ENCODE data around the gene GDPD2.
"Not testable (repeated sequence)": the region's sequence is repeated elsewhere in the genome, so short reads cannot be mapped to it uniquely, and the experiment has no call there.

Gene GDPD2, protein sequence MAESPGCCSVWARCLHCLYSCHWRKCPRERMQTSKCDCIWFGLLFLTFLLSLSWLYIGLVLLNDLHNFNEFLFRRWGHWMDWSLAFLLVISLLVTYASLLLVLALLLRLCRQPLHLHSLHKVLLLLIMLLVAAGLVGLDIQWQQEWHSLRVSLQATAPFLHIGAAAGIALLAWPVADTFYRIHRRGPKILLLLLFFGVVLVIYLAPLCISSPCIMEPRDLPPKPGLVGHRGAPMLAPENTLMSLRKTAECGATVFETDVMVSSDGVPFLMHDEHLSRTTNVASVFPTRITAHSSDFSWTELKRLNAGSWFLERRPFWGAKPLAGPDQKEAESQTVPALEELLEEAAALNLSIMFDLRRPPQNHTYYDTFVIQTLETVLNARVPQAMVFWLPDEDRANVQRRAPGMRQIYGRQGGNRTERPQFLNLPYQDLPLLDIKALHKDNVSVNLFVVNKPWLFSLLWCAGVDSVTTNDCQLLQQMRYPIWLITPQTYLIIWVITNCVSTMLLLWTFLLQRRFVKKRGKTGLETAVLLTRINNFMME

DNA sequence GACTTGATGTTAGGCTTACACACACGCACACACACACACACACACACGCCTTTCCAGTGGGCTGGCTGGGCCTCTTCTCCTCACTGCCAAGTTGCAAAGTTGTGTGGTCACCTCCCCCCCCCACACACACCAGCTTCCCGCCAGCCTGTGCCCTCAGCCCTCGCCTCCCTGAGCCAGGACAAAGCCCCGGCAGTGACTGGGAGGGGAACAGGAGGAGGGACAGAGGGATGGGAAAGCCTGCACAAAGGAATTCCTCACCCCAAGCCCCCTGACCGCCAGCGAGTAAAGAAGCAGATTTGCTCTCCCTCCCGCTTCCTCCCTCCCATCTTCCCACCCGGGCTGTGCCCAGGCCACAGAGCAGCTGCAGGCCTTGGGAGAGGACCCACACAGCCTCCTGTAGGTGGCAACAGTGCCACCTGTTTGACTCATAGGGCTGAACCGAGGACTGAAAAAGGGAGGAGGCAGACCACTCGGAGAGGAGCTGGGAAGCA lies at the start of gene GDPD2:
Gene GDPD2, plus strand, starts transcription at position 464 of the 491 bp plus-strand sequence. CDS start 1,671 bp downstream, outside the sequence.
- no peak for DNase-seq (ENCODE audit: low spot score)

DNA sequence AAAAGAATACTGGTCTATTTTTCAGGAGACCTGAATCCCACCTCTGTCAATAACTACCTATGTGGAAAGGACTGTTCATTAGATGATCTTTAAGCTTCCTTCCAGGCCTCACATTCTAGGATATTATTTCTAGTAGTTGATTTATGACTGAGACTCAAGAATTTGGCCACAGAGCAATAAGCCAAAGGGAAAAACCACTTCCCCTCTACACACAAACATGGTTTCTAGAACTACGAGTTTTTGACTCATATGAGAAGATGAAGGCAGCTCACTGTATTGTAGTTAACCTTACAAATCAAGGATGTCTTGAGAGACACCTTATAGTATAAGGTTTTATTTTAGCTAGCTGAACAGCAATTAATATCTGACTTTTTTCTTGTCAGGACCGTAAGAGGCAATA lies 36.9 kb upstream of the GDPD2 start:
- no peak for DNase-seq (ENCODE audit: low spot score)

DNA sequence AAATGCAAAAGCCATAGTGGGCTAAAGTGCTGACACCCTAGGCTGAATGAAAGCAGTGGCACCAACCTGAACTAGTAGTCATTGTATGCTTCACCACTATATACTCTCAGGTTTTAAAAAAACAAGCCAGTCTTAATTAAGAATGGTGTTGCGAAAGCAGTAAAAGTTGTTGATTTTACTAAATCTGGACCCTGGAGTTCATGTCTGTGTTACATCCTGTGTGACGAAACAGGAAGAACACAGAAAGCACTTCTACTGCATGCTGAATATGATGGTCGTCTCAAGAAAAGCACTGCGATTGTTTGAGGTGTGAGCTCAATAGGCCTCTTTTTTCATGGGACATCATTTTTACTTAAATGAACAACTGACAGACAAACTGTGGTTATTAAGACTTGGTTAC lies 24.2 kb upstream of the GDPD2 start:
- DNase-seq (ENCODE audit: low spot score), result peak; percentile 1

DNA sequence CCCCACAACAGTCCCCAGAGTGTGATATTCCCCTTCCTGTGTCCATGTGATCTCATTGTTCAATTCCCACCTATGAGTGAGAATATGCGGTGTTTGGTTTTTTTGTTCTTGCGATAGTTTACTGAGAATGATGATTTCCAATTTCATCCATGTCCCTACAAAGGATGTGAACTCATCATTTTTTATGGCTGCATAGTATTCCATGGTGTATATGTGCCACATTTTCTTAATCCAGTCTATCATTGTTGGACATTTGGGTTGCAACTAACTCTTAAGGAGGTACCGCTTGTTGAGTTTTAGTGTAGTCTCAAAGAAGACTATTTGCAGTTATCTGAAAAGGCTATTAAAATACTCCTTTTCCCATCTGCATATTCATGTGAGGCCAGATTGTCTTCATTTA lies 22.9 kb upstream of the GDPD2 start:
- not testable (repeated sequence) for DNase-seq (ENCODE audit: low spot score)

DNA sequence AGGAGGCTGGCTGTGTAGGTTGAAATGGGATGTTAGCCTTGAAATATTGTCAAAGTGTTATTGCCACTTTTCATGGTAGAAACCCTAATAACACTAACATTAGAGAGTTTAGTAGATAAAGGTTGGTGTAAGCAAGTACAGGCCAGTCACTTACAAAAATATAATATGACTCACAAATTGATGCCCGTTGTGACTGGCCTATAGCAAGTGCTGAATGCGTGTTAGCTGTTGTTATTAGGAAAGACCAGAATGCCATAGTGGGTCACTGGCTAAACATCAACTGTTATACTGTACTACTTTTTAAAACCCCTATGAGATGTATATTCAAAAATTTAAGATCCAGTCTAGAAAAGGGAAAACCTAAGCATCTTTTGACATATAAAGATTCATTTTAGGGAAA lies 20.4 kb upstream of the GDPD2 start:
- no peak for DNase-seq (ENCODE audit: low spot score)

DNA sequence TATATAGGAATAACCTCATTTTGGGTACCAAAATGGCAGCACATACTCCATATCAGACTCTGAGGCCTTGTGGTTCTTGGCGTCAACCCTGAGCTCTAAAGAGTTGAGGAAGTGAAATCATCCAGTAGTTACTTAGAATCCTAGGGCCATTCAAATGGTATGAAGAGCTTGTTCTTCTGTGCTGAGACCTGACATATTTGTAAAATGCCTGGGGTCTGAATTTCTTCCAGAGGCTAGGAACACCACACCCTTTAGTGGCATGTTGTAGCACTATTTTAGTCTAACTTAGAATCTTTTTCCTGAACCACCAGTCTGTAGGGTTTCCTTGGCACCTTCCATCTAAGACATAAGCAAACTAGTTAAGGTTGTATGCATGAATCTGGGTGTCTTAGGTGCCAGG lies 18.1 kb upstream of the GDPD2 start:
- DNase-seq (ENCODE audit: low spot score), result no peak

DNA sequence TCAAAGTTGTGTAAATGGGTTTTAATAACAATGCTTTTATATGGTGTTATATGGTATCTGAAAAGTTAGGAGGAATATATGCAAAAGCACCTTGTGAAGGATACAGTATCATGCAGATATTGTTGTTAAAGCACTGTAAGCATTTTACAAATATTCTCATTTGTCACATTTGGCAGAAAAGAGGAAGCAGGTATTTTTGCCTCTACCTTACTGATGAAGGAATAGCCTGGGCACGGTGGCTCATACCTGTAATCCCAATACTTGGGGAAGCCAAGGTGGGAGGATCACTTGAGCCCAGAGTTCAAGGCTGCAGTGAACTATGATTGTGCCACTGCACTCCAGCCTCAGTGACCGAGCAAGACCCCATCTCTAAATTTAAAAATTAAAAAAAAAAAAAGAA lies 12.2 kb upstream of the GDPD2 start:
- no peak for DNase-seq (ENCODE audit: low spot score)

DNA sequence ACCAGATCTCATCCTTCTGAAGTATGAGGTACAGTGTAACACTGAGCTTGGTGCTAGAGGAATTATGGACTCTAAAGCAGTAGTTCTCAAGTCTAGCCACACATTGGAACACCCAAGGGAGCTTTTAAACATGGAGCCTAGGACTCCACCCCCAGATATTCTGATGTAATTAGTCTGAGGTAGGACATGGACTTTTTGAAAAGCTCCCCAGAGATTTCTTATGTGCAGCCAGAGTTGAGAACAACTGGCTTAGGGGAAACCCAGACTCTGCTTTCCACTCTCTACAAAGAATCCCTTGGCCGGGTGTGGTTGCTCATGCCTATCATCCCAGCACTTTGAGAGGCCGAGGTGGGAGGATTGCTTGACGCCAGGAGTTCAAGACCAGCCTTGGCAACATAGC lies 11.6 kb upstream of the GDPD2 start:
- no peak for DNase-seq (ENCODE audit: low spot score)

DNA sequence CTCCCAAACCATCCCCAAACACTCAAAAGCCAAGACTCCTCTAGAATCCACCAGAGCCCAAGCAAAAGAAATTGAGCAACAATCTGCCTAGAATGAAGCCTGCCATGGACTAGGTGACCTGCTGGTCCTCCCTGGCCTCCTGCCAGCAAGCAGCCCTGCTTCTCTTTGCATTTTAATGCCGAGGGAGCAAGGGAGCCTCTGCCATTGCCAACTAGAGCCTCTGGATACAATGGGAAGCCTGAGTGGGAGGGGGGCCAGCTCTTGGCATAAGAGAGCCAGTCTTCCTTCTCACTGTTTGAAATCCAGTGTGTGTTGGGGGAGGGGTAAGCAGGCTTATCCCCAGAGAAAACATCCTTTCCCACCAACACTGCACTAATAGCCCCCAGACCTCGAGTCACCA lies 1.5 kb upstream of the GDPD2 start:
- DNase-seq (ENCODE audit: low spot score), result peak; percentile 54

DNA sequence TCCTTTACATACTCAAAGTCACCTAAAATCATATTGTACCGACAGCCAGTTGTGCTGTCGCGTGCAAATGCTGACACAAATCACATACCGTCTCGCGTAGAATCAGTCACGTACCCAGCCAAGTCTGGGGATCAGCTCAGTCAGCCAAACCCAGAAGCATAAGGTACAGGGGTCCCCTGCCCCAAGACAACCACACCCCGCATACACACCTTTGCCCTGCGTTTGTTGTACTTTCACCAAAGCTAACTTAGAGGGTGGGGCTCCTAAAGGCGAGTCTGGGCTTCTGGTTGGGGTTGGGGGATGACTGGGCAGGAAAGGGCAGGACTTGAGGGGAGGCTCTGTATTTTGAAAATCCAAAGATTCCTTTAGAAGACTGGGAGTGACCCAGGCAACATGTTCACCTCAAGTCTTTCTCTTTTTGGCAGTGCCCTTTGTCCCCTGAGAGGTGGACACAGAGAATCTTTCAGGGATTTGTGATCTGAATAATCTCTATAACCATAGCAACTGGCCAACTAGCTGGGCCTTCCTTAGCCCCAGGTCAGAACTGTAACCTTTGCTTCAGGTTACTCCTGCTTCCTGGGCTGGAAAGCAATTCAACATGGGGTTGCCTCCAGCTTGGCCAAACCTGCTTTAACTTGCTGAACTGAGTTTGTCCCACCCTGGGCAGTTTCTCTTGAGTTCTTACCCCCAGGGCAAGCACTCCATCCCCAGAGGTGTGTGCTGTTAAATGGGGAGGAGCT lies 992 bp downstream of the GDPD2 start:
- DNase-seq (ENCODE audit: low spot score), result no peak

DNA sequence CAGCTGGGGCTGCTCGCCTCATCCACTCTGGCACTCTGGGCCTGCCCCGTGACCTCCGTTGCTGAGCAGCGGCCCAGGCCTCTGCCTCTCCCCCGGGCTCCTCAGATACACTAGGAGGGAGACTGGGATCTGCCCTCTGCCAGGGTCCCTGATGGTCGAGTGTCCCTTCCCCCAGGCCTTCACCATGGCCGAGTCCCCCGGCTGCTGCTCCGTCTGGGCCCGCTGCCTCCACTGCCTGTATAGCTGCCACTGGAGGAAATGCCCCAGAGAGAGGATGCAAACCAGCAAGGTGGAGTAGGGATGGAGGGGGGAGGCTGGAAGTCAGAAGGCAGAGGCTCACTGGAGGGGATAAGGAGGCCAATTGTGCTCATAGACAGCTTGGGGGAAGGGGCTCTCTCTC lies 1.7 kb downstream of the GDPD2 start:
- DNase-seq (ENCODE audit: low spot score), result no peak

DNA sequence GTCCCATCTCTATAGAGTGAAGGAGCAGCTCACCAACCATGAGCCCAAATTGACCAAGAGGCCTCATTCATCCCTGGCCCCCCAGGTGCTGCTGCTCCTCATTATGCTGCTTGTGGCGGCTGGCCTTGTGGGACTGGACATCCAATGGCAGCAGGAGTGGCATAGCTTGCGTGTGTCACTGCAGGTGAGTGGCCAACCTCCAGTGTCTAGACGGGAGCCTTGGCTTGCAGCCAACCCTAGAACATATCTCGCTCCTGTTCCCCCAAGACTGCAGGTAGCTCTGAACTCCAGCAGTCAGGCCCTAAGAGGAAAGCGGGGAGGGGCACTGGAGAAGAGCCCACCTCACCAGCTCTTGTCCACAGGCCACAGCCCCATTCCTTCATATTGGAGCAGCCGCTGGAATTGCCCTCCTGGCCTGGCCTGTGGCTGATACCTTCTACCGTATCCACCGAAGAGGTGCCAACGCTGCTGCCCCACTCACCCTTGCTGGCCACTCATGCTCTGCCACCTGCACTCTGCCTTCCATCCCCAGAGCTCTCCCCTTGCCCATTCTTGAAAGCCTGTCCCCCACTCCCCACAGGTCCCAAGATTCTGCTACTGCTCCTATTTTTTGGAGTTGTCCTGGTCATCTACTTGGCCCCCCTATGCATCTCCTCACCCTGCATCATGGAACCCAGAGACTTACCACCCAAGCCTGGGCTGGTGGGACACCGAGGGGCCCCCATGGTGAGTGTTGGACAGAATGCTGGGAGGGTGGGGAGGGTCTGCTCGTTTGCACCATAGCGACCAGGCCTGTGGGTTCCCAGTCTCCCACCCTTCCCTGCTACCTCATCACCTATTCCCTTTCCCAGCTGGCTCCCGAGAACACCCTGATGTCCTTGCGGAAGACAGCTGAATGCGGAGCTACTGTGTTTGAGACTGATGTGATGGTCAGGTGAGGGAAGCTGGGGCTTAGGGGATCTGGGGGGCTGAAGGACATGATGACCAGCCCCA lies 3.5 kb downstream of the GDPD2 start:
- no peak for DNase-seq (ENCODE audit: low spot score)

DNA sequence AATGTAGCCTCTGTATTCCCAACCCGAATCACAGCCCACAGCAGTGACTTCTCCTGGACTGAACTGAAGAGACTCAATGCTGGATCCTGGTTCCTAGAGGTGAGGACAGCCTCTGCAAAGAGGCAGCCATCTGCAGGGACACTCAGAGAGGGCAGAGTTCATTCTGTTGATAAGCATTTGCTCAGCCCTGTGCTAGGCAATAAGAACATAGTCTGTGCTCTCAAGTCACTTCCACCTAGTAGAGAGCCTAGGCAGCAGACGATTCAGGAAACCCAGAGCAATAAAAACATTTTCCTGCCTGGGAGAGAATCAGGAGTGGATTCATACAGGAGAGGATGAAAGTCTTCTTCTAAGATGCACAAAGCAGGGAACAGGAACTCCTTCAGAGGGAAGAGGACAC lies 4.3 kb downstream of the GDPD2 start:
- no peak for DNase-seq (ENCODE audit: low spot score)

DNA sequence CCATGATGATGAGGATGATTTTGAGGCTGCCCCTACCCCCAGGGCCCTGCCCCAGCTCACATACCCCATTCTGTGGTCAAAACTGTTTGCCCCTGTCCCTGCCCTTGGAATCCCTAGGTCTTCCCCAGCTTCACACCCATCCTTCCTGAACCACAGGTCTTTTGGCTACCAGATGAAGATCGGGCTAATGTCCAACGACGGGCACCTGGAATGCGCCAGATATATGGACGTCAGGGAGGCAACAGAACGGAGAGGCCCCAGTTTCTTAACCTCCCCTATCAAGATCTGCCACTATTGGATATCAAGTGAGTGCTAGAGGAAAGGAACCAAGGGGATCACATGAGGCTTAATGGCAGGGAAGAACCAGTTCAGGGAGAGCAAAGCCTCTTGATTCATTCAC lies 6.6 kb downstream of the GDPD2 start:
- no peak for DNase-seq (ENCODE audit: low spot score)

DNA sequence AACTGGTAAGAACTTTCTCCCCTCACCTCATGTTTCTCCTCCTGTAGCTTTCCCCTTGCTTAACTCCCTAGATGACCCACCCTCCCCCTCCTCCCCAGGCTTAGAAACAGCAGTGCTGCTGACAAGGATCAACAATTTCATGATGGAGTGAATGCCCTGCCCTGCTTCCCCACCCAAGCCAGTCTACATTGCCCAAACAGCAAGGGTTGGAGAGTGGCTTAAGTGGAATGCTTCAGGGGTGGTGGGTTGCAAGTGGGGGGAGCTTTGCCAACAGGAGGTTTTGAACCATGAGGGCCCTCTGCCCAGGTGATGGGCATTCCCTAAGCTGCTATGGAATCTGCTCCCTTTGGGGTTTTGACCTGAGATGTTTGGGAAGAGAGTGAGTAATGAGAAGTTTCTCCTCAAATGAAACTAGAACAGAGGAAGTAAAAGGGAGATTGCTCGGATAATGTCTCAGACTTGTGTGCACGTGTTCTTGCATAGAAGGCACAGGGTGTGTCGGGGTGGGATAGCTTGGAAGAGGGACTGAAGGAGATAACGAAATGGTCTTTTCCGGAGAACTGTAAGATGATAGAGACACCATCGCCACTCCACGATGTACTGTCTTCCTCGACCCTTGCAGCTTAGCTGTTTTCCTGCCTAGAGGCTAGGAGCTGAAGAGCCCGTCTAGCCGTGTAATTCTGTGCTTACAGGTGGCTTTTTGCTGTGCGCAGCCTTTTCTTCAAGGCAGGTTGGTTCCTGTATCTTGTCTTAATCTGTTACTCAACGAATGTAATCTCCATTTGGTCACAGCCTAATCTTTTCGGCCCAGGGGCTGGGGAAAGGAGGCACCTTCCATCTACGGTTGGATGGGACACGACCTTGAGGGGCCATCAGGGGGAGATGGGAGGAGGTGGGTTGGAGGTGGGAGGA lies 10.1 kb downstream of the GDPD2 start:
- no peak for DNase-seq (ENCODE audit: low spot score)

DNA sequence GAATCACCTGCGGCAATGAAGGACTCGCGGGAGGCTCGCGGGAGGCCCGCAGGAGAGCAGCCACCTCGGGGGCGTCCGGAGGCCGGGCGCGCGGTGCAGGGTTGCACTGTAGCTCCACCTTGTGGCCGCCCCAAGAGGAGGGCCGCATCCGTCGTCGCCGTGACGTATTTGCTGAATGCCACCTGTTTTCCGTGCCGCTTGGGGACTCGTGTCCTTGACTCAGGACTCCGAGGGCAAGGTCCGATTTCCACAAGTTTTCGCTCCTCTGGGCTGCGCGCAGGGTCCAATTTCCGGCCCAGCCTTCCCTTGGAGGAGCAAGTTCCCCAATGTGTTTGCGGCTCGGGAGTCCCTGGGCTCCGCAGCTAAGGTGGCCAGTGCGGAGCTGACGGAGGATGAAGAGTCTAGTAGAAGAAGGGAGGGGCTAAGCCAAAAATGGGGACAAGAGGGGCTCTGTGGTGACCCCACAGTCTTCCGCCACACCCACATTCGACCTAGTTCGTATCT lies 10.8 kb downstream of the GDPD2 start:
- DNase-seq (ENCODE audit: low spot score), result no peak

DNA sequence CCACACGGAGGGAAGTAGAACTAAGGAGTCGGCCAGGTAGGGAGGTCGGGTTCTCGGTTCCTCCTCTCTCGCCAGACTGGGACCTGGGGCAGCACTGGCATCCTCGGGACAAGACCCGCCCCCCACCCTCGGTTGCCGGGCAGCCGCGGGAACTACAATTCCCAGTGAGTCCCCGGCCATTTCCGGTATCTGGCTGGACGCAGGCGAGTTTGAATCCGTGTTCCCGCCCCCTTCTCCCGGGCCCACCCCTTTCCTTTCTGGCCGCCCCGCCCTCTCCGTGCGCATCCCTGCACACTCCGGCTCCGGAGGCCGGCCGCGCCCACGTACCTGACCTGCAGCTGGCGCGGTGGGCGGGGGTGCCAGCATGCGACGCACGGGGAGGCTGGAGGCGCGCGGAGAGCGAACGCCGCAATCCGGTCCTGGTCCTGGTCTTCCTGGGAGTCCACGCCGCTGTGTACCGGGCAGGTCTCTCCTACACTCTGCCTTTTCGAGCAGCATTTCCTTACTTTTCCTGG lies 11.3 kb downstream of the GDPD2 start:
- peak; percentile 70 for DNase-seq (ENCODE audit: low spot score)

DNA sequence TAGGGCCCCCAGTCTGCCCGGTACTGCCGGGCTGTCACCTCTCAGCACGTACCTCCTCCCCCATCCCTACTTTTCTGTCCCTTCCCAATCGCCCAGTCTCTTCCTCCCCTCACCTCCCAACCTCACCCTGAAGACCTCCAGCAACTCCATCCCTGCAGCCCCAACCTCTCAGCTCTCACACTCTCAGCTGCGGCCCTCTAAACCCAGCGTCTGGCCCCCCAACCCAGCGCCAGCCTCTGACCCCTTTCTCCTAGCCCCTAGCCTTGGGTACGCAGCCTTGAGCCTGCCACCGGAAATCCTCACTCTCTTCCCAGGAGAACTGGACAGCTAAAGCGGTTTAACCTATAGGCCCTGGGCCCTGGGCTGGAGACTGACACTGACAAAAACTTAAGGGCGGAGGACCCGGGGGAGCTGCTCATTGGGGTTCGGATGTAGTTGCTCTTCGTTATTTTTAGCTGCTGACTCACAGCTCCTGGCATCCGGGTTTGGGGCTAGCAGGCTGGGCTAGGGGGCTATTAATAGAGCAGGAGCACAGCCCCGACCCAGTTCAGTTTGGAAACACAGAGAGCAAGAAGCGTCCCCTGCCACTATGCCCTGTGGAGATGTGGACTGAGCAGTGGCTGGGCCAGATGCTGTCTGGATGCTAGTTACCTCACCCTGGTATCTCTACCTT lies 11.9 kb downstream of the GDPD2 start:
- DNase-seq (ENCODE audit: low spot score), result no peak

DNA sequence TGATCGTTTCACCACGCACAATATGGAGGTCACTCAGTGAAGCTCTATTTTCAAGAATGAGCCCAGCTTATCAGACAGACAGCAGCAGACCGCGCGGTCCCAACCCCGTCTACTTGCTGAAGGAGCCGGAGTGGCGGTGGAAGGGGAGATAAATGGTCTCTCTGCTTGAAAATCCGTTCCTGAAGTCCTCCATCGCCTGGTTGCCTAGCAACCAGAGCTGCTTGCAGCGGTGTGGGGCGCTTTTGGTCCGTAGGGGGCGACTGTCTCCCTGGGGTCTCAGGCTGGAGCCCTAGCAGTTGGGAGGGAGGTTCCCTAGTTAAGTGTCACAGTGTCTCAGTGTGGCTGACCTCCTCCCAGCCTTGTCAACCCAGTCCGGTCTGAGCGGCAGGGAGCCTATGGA lies 13.2 kb downstream of the GDPD2 start:
- DNase-seq (ENCODE audit: low spot score), result no peak

DNA sequence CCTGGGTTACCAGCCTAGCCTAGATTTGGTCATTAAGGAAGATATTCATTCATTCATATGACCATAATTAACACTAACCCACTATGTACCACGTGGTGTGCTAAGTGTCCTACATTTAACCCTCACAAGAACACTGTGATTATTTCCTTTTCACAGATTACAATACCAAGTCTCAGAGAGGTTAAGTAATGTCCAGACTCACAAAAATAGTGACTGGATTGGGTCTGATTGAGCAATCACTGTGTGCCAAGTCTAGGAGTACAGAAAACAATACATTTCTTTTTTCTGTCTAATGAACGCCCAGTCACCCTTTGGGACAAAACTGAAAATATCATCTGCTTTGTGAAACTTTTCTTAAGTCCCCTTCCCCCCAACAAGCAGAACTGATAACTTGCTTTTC lies 13.9 kb downstream of the GDPD2 start:
- no peak for DNase-seq (ENCODE audit: low spot score)

Data from pons (tissue), 1 donor.